ENCODE data around the gene SLC38A3. TPM values are rescaled to one million over a fixed set of nuclear protein-coding genes. Genes with fewer than 3 reads are reported as not detected.
A peak's percentile ranks its signal among the peaks of the same experiment; 100 is the strongest.
"Not testable (repeated sequence)": the region's sequence is repeated elsewhere in the genome, so short reads cannot be mapped to it uniquely, and the experiment has no call there.

SLC38A3 gene
- total and polyA plus RNA-seq, 4 donors, result 10.5 to 71.5 (median 55.3) TPM

- Histone ChIP-seq H3K27me3 (ENCODE audit: control insufficient read depth, insufficient read depth, low read length) (no peaks in the 10 kb centered on the region), H3K4me1 (ENCODE audit: control insufficient read depth, insufficient read depth, low read length) (peaks cover 90% of the 10 kb centered on the region), H3K9me3 (ENCODE audit: control insufficient read depth, insufficient read depth, low read length) (no peaks in the 10 kb centered on the region), H3K4me3 (ENCODE audit: low read depth, low read length) (no peak overlapping the region), H3K36me3 (ENCODE audit: control insufficient read depth, insufficient read depth, low read length) (peaks cover 64% of the 10 kb centered on the region), H3K27ac (ENCODE audit: low read depth, low read length) (peak overlapping the region; percentile 6)
- 67% methylated on average over 10 of the region's 14 CpGs for WGBS (ENCODE audit: insufficient coverage)
- no peak for DNase-seq (ENCODE audit: low read depth in 4 of 6, low spot score in 6 of 6)
Measured at GRCh38 chr3:50242851-50243542, 37.9 kb downstream of the SLC38A3 start.

GRCh38 chr3:50243543-50243895 lies 38.4 kb downstream of the SLC38A3 start:
- H3K4me1 ChIP-seq (ENCODE audit: control insufficient read depth, insufficient read depth, low read length), result peaks cover 90% of the 10 kb centered on the region
- H3K36me3 ChIP-seq (ENCODE audit: control insufficient read depth, insufficient read depth, low read length), result peaks cover 66% of the 10 kb centered on the region
- H3K27ac ChIP-seq (ENCODE audit: low read depth, low read length), result peak overlapping the region; percentile 6
- no peak for DNase-seq (ENCODE audit: low read depth in 4 of 6, low spot score in 6 of 6)
- H3K9me3 ChIP-seq (ENCODE audit: control insufficient read depth, insufficient read depth, low read length), result no peaks in the 10 kb centered on the region
- H3K4me3 ChIP-seq (ENCODE audit: low read depth, low read length), result no peak overlapping the region
- WGBS (ENCODE audit: insufficient coverage), result 86% methylated on average over 4 of the region's 4 CpGs
- no peaks in the 10 kb centered on the region for H3K27me3 ChIP-seq (ENCODE audit: control insufficient read depth, insufficient read depth, low read length)

GRCh38 chr3:50244813-50245212 lies 39.7 kb downstream of the SLC38A3 start:
- DNase-seq (ENCODE audit: low read depth in 4 of 6, low spot score in 6 of 6); H3K9me3 ChIP-seq (ENCODE audit: control insufficient read depth, insufficient read depth, low read length); H3K4me3 ChIP-seq (ENCODE audit: low read depth, low read length); H3K27me3 ChIP-seq (ENCODE audit: control insufficient read depth, insufficient read depth, low read length): not testable (repeated sequence)
- peaks cover 90% of the 10 kb centered on the region for H3K4me1 ChIP-seq (ENCODE audit: control insufficient read depth, insufficient read depth, low read length)
- 71% methylated on average over 2 of the region's 6 CpGs for WGBS (ENCODE audit: insufficient coverage)
- H3K36me3 ChIP-seq (ENCODE audit: control insufficient read depth, insufficient read depth, low read length), result peaks cover 69% of the 10 kb centered on the region
- peak overlapping the region; percentile 94 for H3K27ac ChIP-seq (ENCODE audit: low read depth, low read length)

GRCh38 chr3:50245251-50245745 lies 40.2 kb downstream of the SLC38A3 start:
- DNase-seq (ENCODE audit: low read depth in 4 of 6, low spot score in 6 of 6), result no peak
- Histone ChIP-seq H3K4me3 (ENCODE audit: low read depth, low read length) (peak overlapping the region; percentile 45), H3K27me3 (ENCODE audit: control insufficient read depth, insufficient read depth, low read length) (no peaks in the 10 kb centered on the region), H3K4me1 (ENCODE audit: control insufficient read depth, insufficient read depth, low read length) (peaks cover 88% of the 10 kb centered on the region), H3K9me3 (ENCODE audit: control insufficient read depth, insufficient read depth, low read length) (no peaks in the 10 kb centered on the region), H3K36me3 (ENCODE audit: control insufficient read depth, insufficient read depth, low read length) (peaks cover 68% of the 10 kb centered on the region), H3K27ac (ENCODE audit: low read depth, low read length) (peak overlapping the region; percentile 94)
- WGBS (ENCODE audit: insufficient coverage), result 50% methylated on average over 16 of the region's 16 CpGs

GRCh38 chr3:50245831-50246516 lies 40.9 kb downstream of the SLC38A3 start:
- Histone ChIP-seq H3K36me3 (ENCODE audit: control insufficient read depth, insufficient read depth, low read length) (peaks cover 70% of the 10 kb centered on the region), H3K9me3 (ENCODE audit: control insufficient read depth, insufficient read depth, low read length) (no peaks in the 10 kb centered on the region), H3K27me3 (ENCODE audit: control insufficient read depth, insufficient read depth, low read length) (no peaks in the 10 kb centered on the region), H3K27ac (ENCODE audit: low read depth, low read length) (peak overlapping the region; percentile 94), H3K4me1 (ENCODE audit: control insufficient read depth, insufficient read depth, low read length) (peaks cover 86% of the 10 kb centered on the region), H3K4me3 (ENCODE audit: low read depth, low read length) (peak overlapping the region; percentile 45)
- peak in 3 of 6 donors; percentile 78 to 97 (median 96) for DNase-seq (ENCODE audit: low read depth in 4 of 6, low spot score in 6 of 6)
- WGBS (ENCODE audit: insufficient coverage), result 1% methylated on average over 21 of the region's 25 CpGs

GRCh38 chr3:50246517-50246954 lies 41.5 kb downstream of the SLC38A3 start:
- peak overlapping the region; percentile 45 for H3K4me3 ChIP-seq (ENCODE audit: low read depth, low read length)
- DNase-seq (ENCODE audit: low read depth in 4 of 6, low spot score in 6 of 6), result peak in 2 of 6 donors; percentile 58 to 74
- no peaks in the 10 kb centered on the region for H3K27me3 ChIP-seq (ENCODE audit: control insufficient read depth, insufficient read depth, low read length)
- H3K27ac ChIP-seq (ENCODE audit: low read depth, low read length), result peak overlapping the region; percentile 94
- peaks cover 73% of the 10 kb centered on the region for H3K36me3 ChIP-seq (ENCODE audit: control insufficient read depth, insufficient read depth, low read length)
- WGBS (ENCODE audit: insufficient coverage), result 17% methylated on average over 9 of the region's 10 CpGs
- H3K4me1 ChIP-seq (ENCODE audit: control insufficient read depth, insufficient read depth, low read length), result peaks cover 86% of the 10 kb centered on the region
- H3K9me3 ChIP-seq (ENCODE audit: control insufficient read depth, insufficient read depth, low read length), result no peaks in the 10 kb centered on the region

- H3K27ac ChIP-seq (ENCODE audit: low read depth, low read length), result peak overlapping the region; percentile 61
- no peak overlapping the region for H3K4me3 ChIP-seq (ENCODE audit: low read depth, low read length)
- WGBS (ENCODE audit: insufficient coverage), result 31% methylated on average over 2 of the region's 3 CpGs
- H3K9me3 ChIP-seq (ENCODE audit: control insufficient read depth, insufficient read depth, low read length), result no peaks in the 10 kb centered on the region
- no peak for DNase-seq (ENCODE audit: low read depth in 4 of 6, low spot score in 6 of 6)
- H3K4me1 ChIP-seq (ENCODE audit: control insufficient read depth, insufficient read depth, low read length), result peaks cover 81% of the 10 kb centered on the region
- peaks cover 73% of the 10 kb centered on the region for H3K36me3 ChIP-seq (ENCODE audit: control insufficient read depth, insufficient read depth, low read length)
- H3K27me3 ChIP-seq (ENCODE audit: control insufficient read depth, insufficient read depth, low read length), result no peaks in the 10 kb centered on the region
Measured at GRCh38 chr3:50248387-50248786, 43.3 kb downstream of the SLC38A3 start.

- Histone ChIP-seq H3K27me3 (ENCODE audit: control insufficient read depth, insufficient read depth, low read length) (no peaks in the 10 kb centered on the region), H3K27ac (ENCODE audit: low read depth, low read length) (no peak overlapping the region), H3K36me3 (ENCODE audit: control insufficient read depth, insufficient read depth, low read length) (peaks cover 79% of the 10 kb centered on the region), H3K9me3 (ENCODE audit: control insufficient read depth, insufficient read depth, low read length) (no peaks in the 10 kb centered on the region), H3K4me1 (ENCODE audit: control insufficient read depth, insufficient read depth, low read length) (peaks cover 85% of the 10 kb centered on the region), H3K4me3 (ENCODE audit: low read depth, low read length) (no peak overlapping the region)
- DNase-seq (ENCODE audit: low read depth in 4 of 6, low spot score in 6 of 6), result no peak
- WGBS (ENCODE audit: insufficient coverage), result 91% methylated on average over 5 of the region's 5 CpGs
Measured at GRCh38 chr3:50249457-50249856, 44.4 kb downstream of the SLC38A3 start.

GRCh38 chr3:50250514-50250913 lies 45.4 kb downstream of the SLC38A3 start:
- DNase-seq (ENCODE audit: low read depth in 4 of 6, low spot score in 6 of 6), result no peak

More at GRCh38 chr3:50250514-50250913, 45.4 kb downstream of the SLC38A3 start:
- Histone ChIP-seq H3K27me3 (ENCODE audit: control insufficient read depth, insufficient read depth, low read length) (no peaks in the 10 kb centered on the region), H3K9me3 (ENCODE audit: control insufficient read depth, insufficient read depth, low read length) (no peaks in the 10 kb centered on the region), H3K4me3 (ENCODE audit: low read depth, low read length) (no peak overlapping the region), H3K4me1 (ENCODE audit: control insufficient read depth, insufficient read depth, low read length) (peaks cover 86% of the 10 kb centered on the region), H3K36me3 (ENCODE audit: control insufficient read depth, insufficient read depth, low read length) (peaks cover 84% of the 10 kb centered on the region), H3K27ac (ENCODE audit: low read depth, low read length) (no peak overlapping the region)
- WGBS (ENCODE audit: insufficient coverage), result no CpG with 5 or more reads among the region's 4 CpGs

Data from spinal cord (tissue), 10 donors.